Neural progenitor cell (in vitro differentiated cells): ENCODE data around the gene SLC7A6. TPM values are rescaled to one million over a fixed set of nuclear protein-coding genes. Genes with fewer than 3 reads are reported as not detected.
A peak's percentile ranks its signal among the peaks of the same experiment; 100 is the strongest.

Experiments
- DNase-seq: peaks from one replicate; pipeline ENCODE4 v3.0.0-alpha.2; 2016; ENCODE audit warnings: low spot score
- H2AFZ ChIP-seq: fragments of 200-600 bp; sonication (generic); replicated peaks from 2 replicates; pipeline ENCODE4 v1.6.1; 2016; ENCODE audit warnings: antibody characterized with exemption
- H3F3A ChIP-seq: fragments of 200-600 bp; sonication (generic); 2 replicates; pipeline ENCODE4 v1.6.1; 2016; ENCODE audit warnings: antibody characterized with exemption, low read depth
- H3K27ac ChIP-seq: fragments of 200-600 bp; sonication (generic); 2 replicates; pipeline ENCODE4 v1.5.1; 2016; ENCODE audit warnings: mild to moderate bottlenecking
- H3K27me3 ChIP-seq: fragments of 200-600 bp; sonication (generic); 2 replicates; pipeline ENCODE4 v1.6.1; 2016; ENCODE audit warnings: mild to moderate bottlenecking, moderate library complexity
- H3K36me3 ChIP-seq: fragments of 200-600 bp; sonication (generic); 2 replicates; pipeline ENCODE4 v1.5.1; 2016
- H3K4me1 ChIP-seq: fragments of 200-600 bp; sonication (generic); 2 replicates; pipeline ENCODE4 v1.6.1; 2016; ENCODE audit warnings: mixed run types
- H3K4me2 ChIP-seq: fragments of 200-600 bp; sonication (generic); 2 replicates; pipeline ENCODE4 v1.6.1; 2016
- H3K4me3 ChIP-seq: fragments of 200-600 bp; sonication (generic); 2 replicates; pipeline ENCODE4 v1.5.1; 2016
- H3K79me2 ChIP-seq: fragments of 200-600 bp; sonication (generic); 2 replicates; pipeline ENCODE4 v1.6.1; 2016; ENCODE audit warnings: low read depth
- H3K9ac ChIP-seq: fragments of 200-600 bp; sonication (generic); 2 replicates; pipeline ENCODE4 v1.6.1; 2016
- H3K9me3 ChIP-seq: fragments of 200-600 bp; sonication (generic); 2 replicates; pipeline ENCODE4 v1.5.1; 2016; ENCODE audit warnings: low read depth
- H4K20me1 ChIP-seq: fragments of 200-600 bp; sonication (generic); 2 replicates; pipeline ENCODE4 v1.6.1; 2016; ENCODE audit warnings: low read depth
- H3K27ac Mint-ChIP-seq: 3 replicates; pipeline ENCODE4 v1.8.0; 2021; ENCODE audit warnings: mixed read lengths
- H3K27me3 Mint-ChIP-seq: 2 replicates; pipeline ENCODE4 v1.8.0; 2022; ENCODE audit warnings: low read depth, mild to moderate bottlenecking, inconsistent platforms, moderate library complexity, mixed read lengths; ENCODE audit not compliant: insufficient read depth
- H3K36me3 Mint-ChIP-seq: 3 replicates; pipeline ENCODE4 v1.8.0; 2021; ENCODE audit warnings: mixed read lengths
- H3K4me1 Mint-ChIP-seq: 3 replicates; pipeline ENCODE4 v1.8.0; 2021; ENCODE audit warnings: mixed read lengths
- H3K4me3 Mint-ChIP-seq: 3 replicates; pipeline ENCODE4 v1.8.0; 2021; ENCODE audit warnings: mild to moderate bottlenecking, moderate library complexity, mixed read lengths
- H3K9me3 Mint-ChIP-seq: 3 replicates; pipeline ENCODE4 v1.8.0; 2020; ENCODE audit warnings: mixed read lengths
- EZH2 ChIP-seq: fragments of 200-600 bp; sonication (generic); IDR thresholded peaks from 2 replicates; pipeline ENCODE4 v1.6.1; 2017; ENCODE audit warnings: antibody characterized with exemption, mild to moderate bottlenecking, moderate library complexity
- EZH2phosphoT487 ChIP-seq: fragments of 200-600 bp; sonication (generic); IDR thresholded peaks from 2 replicates; pipeline ENCODE4 v1.6.1; 2017; ENCODE audit warnings: antibody characterized with exemption
- total RNA-seq: library from RNA; depleted of rRNA; stranded (reverse); fragments of >200 nt; gene quantifications from 2 replicates; pipeline ENCODE4 v1.2.3, GENCODE V29; 2015; ENCODE audit warnings: low replicate concordance
- TF ChIP-seq, protein P1 (sequence below): fragments of 200-600 bp; sonication (generic); IDR thresholded peaks from 2 replicates; pipeline ENCODE4 v1.5.1; 2017; ENCODE audit warnings: antibody characterized with exemption, mild to moderate bottlenecking

Gene SLC7A6
- total RNA-seq, 1 donor from 2014 or later, result 5.6 TPM

DNA sequence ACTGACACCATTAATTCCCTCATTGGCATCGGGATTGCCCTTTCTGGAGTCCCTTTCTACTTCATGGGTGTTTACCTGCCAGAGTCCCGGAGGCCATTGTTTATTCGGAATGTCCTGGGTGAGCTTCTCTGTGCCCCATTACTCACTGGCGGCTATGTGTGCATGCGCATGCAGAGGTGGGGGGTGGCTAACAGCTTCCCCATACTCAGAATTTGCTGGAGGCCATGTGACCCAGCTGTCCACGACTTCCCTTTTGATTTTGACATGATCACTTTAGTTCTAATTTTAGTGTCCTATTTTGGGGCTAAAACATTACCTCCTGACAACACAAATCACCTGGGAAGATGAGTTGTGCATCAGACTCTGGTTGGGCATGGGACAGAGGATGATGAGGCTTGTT is 32.4 kb downstream of the SLC7A6 start:
- DNase-seq, result no peak
- H3K9me3 Mint-ChIP-seq, result no peaks in the 10 kb centered on the region
- H3K9me3 ChIP-seq, result no peaks in the 10 kb centered on the region
- H3K27ac ChIP-seq, result peak overlapping the region; percentile 44
- no peak overlapping the region for H3K4me2 ChIP-seq
- H2AFZ ChIP-seq, result no peak overlapping the region
- H3K27me3 Mint-ChIP-seq, result no peaks in the 10 kb centered on the region
- H3K36me3 Mint-ChIP-seq, result peaks cover 16% of the 10 kb centered on the region
- no peaks in the 10 kb centered on the region for H3K4me1 ChIP-seq
- H3F3A ChIP-seq, result peaks cover 8% of the 10 kb centered on the region
- H3K4me1 Mint-ChIP-seq, result peaks cover 19% of the 10 kb centered on the region
- H3K27me3 ChIP-seq, result no peaks in the 10 kb centered on the region
- H4K20me1 ChIP-seq, result peaks cover 11% of the 10 kb centered on the region
- TF ChIP-seq, protein P1, sequence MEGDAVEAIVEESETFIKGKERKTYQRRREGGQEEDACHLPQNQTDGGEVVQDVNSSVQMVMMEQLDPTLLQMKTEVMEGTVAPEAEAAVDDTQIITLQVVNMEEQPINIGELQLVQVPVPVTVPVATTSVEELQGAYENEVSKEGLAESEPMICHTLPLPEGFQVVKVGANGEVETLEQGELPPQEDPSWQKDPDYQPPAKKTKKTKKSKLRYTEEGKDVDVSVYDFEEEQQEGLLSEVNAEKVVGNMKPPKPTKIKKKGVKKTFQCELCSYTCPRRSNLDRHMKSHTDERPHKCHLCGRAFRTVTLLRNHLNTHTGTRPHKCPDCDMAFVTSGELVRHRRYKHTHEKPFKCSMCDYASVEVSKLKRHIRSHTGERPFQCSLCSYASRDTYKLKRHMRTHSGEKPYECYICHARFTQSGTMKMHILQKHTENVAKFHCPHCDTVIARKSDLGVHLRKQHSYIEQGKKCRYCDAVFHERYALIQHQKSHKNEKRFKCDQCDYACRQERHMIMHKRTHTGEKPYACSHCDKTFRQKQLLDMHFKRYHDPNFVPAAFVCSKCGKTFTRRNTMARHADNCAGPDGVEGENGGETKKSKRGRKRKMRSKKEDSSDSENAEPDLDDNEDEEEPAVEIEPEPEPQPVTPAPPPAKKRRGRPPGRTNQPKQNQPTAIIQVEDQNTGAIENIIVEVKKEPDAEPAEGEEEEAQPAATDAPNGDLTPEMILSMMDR, result no peak
- TF ChIP-seq EZH2 (no peak), EZH2phosphoT487 (no peak)
- no peak overlapping the region for H3K4me3 ChIP-seq
- no peak overlapping the region for H3K4me3 Mint-ChIP-seq
- H3K9ac ChIP-seq, result no peak overlapping the region
- H3K36me3 ChIP-seq, result no peaks in the 10 kb centered on the region
- H3K79me2 ChIP-seq, result no peaks in the 10 kb centered on the region
- H3K27ac Mint-ChIP-seq, result no peak overlapping the region

DNA sequence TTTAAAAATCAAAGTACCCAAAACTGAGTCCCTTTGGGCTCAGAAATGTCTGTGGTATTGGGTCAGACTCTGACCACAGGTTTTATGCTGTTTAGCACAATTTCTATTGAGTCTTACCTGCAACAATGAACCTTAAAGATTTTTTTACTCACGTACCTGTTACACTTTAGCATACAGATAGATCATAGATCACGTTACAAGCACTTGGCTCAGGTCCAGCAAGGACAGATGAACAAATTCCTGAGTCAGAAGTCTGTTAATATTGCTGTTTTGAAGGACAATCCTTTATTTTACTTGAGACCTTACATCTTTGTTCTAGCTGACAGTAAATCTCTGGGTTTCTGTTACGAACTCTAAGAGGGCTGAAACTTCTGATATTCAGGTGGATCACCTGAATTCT is 33.6 kb downstream of the SLC7A6 start:
- TF ChIP-seq, protein P1, result no peak
- no peak for TF ChIP-seq EZH2phosphoT487
- no peak for TF ChIP-seq EZH2
- Histone ChIP-seq H4K20me1 (peaks cover 11% of the 10 kb centered on the region), H3K79me2 (no peaks in the 10 kb centered on the region), H3K4me1 (no peaks in the 10 kb centered on the region), H3K9me3 (no peaks in the 10 kb centered on the region), H3K27ac (no peak overlapping the region), H3K36me3 (no peaks in the 10 kb centered on the region), H3K4me3 (no peak overlapping the region), H3K4me2 (no peak overlapping the region), H3F3A (peaks cover 8% of the 10 kb centered on the region), H3K27me3 (no peaks in the 10 kb centered on the region), H2AFZ (no peak overlapping the region), H3K9ac (no peak overlapping the region)
- Mint-ChIP-seq H3K9me3 (no peaks in the 10 kb centered on the region), H3K27ac (no peak overlapping the region), H3K4me1 (peaks cover 19% of the 10 kb centered on the region), H3K36me3 (peaks cover 19% of the 10 kb centered on the region), H3K27me3 (no peaks in the 10 kb centered on the region), H3K4me3 (no peak overlapping the region)
- DNase-seq, result no peak

DNA sequence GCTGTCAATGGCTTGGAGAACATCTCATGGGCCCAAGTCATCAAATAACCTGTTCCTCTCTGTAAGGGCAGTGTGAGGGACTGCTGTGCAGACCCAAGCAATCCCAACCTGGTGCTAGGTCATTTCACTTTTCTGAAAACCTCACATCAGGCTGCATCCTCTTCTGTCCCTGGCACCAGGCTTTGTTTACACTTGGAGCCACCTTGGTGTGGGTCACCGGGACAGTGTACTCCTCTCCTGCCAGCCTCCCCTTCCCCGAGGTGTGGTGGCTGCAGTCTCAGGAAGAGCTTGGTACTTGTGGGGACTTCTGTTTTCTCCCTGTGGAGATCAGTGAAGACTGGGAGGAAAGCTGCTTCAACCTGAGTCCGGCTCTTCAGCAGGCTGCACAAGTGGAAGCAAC is 34.0 kb downstream of the SLC7A6 start:
- H3K27me3 ChIP-seq, result no peaks in the 10 kb centered on the region
- H3K4me2 ChIP-seq, result no peak overlapping the region
- Mint-ChIP-seq H3K4me1 (peaks cover 19% of the 10 kb centered on the region), H3K27me3 (no peaks in the 10 kb centered on the region), H3K36me3 (peaks cover 20% of the 10 kb centered on the region), H3K27ac (no peak overlapping the region), H3K4me3 (no peak overlapping the region), H3K9me3 (no peaks in the 10 kb centered on the region)
- no peaks in the 10 kb centered on the region for H3K79me2 ChIP-seq
- no peak overlapping the region for H3K4me3 ChIP-seq
- DNase-seq, result no peak
- no peak overlapping the region for H3K27ac ChIP-seq
- no peaks in the 10 kb centered on the region for H3K9me3 ChIP-seq
- no peak overlapping the region for H3K9ac ChIP-seq
- no peak overlapping the region for H2AFZ ChIP-seq
- peaks cover 8% of the 10 kb centered on the region for H3F3A ChIP-seq
- H3K4me1 ChIP-seq, result no peaks in the 10 kb centered on the region
- H3K36me3 ChIP-seq, result no peaks in the 10 kb centered on the region
- TF ChIP-seq, protein P1, result no peak
- no peak for TF ChIP-seq EZH2phosphoT487
- H4K20me1 ChIP-seq, result peaks cover 11% of the 10 kb centered on the region
